Body of pancreas (tissue), 4 donors: ENCODE measurements around the gene SEPHS1.

ENCODE experiments used
- POLR2A ChIP-seq, 3 donors: fragments of 450-650 bp; IDR thresholded peaks; one replicate each; pipeline ENCODE4 v1.6.1; 2016; ENCODE audit warnings: antibody characterized with exemption in 3 of 3, mild to moderate bottlenecking in 2 of 3
- TF ChIP-seq, protein P1 (sequence below), 7 experiments: fragments of 450-650 bp in 4 of 7; fragments of 200-600 bp in 3 of 7; sonication (generic) in 3 of 7; IDR thresholded peaks; one replicate each; pipeline ENCODE4 v1.5.1; 2016 to 2019; ENCODE audit warnings: antibody characterized with exemption in 7 of 7

DNA sequence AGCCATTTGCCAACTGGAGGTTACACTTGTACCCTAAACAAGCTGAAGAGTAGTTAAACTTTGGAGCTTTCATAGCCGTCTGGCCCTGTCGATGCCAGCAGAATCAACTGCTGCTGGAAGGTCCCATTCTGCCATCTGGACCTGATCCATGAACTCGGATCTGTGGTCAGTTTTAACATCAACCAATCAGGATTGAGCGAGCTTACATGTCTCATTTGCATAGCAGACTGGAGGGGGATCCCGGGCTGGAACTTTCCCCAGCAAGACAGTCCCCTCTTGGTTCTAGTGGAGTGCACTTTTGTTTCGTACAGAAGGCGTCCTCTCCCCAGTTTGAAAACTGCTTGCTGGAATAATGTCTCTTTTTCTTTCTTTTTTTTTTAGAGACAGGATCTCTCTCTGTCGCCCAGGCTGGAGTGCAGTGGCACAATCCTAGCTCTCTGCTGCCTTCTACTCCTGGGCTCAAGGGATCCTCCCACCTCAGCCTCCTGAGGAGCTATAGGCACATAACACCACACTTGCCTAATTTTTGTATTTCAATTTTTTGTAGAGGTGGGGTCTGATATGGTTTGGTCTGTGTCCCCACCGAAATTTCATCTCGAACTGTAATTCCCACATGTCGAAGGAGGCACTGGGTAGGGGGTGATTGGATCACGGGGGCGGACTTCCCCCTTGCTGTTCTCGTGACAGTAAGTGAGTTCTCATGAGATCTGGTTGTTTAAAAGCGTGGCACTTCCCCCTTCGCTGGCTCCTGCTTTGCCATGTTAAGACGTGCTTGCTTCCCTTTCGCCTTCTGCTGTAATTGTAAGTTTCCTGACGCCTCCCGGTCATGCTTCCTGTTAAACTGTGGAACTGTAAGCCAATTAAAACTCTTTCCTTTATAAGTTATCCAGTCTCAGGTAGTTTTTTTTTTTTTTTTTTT lies 42.8 kb upstream of the SEPHS1 start:
- TF ChIP-seq, protein P1, sequence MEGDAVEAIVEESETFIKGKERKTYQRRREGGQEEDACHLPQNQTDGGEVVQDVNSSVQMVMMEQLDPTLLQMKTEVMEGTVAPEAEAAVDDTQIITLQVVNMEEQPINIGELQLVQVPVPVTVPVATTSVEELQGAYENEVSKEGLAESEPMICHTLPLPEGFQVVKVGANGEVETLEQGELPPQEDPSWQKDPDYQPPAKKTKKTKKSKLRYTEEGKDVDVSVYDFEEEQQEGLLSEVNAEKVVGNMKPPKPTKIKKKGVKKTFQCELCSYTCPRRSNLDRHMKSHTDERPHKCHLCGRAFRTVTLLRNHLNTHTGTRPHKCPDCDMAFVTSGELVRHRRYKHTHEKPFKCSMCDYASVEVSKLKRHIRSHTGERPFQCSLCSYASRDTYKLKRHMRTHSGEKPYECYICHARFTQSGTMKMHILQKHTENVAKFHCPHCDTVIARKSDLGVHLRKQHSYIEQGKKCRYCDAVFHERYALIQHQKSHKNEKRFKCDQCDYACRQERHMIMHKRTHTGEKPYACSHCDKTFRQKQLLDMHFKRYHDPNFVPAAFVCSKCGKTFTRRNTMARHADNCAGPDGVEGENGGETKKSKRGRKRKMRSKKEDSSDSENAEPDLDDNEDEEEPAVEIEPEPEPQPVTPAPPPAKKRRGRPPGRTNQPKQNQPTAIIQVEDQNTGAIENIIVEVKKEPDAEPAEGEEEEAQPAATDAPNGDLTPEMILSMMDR (IDR thresholded peaks at IDR 0.05) = no peak
- TF ChIP-seq POLR2A (IDR thresholded peaks at IDR 0.05) = no peak
